PC-3 (cell line): ENCODE results near the gene SUSD2. TPM values are rescaled to one million over a fixed set of nuclear protein-coding genes. Genes with fewer than 3 reads are reported as not detected.

ENCODE experiments used
- ATAC-seq: fragments of 200-7000 bp; cut with Tn5 transposase; 2 replicates; pipeline ENCODE4 v1.9.1; 2020; ENCODE audit warnings: mild to moderate bottlenecking, moderate library complexity
- BruUV-seq: library from RNA; stranded (reverse); fragments of 400-500 nt; replicated peaks from 2 replicates; lab custom pipeline; 2021; lab: Mats Ljungman, UMichigan
- CTCF ChIA-PET: fragments of 300-600 bp; sonication (Branson Sonifier 250); formaldehyde crosslinking; loops from one replicate; lab custom pipeline; 2022; ENCODE audit warnings: antibody characterized with exemption; lab: Charles Lee
- POLR2A ChIA-PET: fragments of 300-600 bp; sonication (Branson Sonifier 250); formaldehyde crosslinking; loops from one replicate; lab custom pipeline; 2022; ENCODE audit warnings: antibody characterized with exemption; ENCODE audit not compliant: unreplicated experiment; lab: Charles Lee
- DNase-seq: peaks from one replicate; pipeline ENCODE4 v3.0.0-alpha.2; 2015
- H2AFZ ChIP-seq: fragments of 300-600 bp; sonication (generic); 2 replicates; pipeline ENCODE4 v1.6.0; 2016; ENCODE audit warnings: antibody characterized with exemption, low read length
- H3F3A ChIP-seq: fragments of 300-600 bp; sonication (generic); one replicate; pipeline ENCODE4 v1.6.0; 2017; ENCODE audit warnings: antibody characterized with exemption, low read length, control low read depth, mild to moderate bottlenecking; ENCODE audit not compliant: unreplicated experiment
- H3K27ac ChIP-seq: fragments of 300-600 bp; sonication (generic); 2 replicates; pipeline ENCODE4 v1.5.1; 2016; ENCODE audit warnings: mild to moderate bottlenecking, low read length
- H3K27me3 ChIP-seq: fragments of 300-600 bp; sonication (generic); 2 replicates; pipeline ENCODE4 v1.6.1; 2016; ENCODE audit warnings: low read length, mixed read lengths
- H3K36me3 ChIP-seq: fragments of 300-600 bp; sonication (generic); 2 replicates; pipeline ENCODE4 v1.6.1; 2016; ENCODE audit warnings: low read depth, mixed run types, low read length, mixed read lengths
- H3K4me1 ChIP-seq: fragments of 300-600 bp; sonication (generic); 2 replicates; pipeline ENCODE4 v1.5.1; 2016; ENCODE audit warnings: low read length; ENCODE audit not compliant: insufficient read depth
- H3K4me2 ChIP-seq: fragments of 300-600 bp; sonication (generic); 2 replicates; pipeline ENCODE4 v1.6.0; 2016; ENCODE audit warnings: low read length
- H3K4me3 ChIP-seq: fragments of 300-600 bp; sonication (generic); 2 replicates; pipeline ENCODE4 v1.5.1; 2016; ENCODE audit warnings: mild to moderate bottlenecking, low read length, mixed read lengths
- H3K79me2 ChIP-seq: fragments of 300-600 bp; sonication (generic); 2 replicates; pipeline ENCODE4 v1.6.1; 2017; ENCODE audit warnings: low read length, mixed read lengths
- H3K9ac ChIP-seq: fragments of 300-600 bp; sonication (generic); 2 replicates; pipeline ENCODE4 v1.6.0; 2016; ENCODE audit warnings: mild to moderate bottlenecking, low read length
- H3K9me2 ChIP-seq: fragments of 300-600 bp; sonication (generic); replicated peaks from 2 replicates; pipeline ENCODE4 v1.6.1; 2016; ENCODE audit warnings: mixed run types, low read length, mixed read lengths
- H3K9me3 ChIP-seq: fragments of 300-600 bp; sonication (generic); 2 replicates; pipeline ENCODE4 v1.6.1; 2016; ENCODE audit warnings: low read length, mixed read lengths
- H4K20me1 ChIP-seq: fragments of 300-600 bp; sonication (generic); 2 replicates; pipeline ENCODE4 v1.6.1; 2016; ENCODE audit warnings: low read length, mixed read lengths
- EZH2 ChIP-seq: fragments of 300-600 bp; sonication (generic); IDR thresholded peaks from one replicate; pipeline ENCODE4 v1.6.1; 2017; ENCODE audit warnings: antibody characterized with exemption, mild to moderate bottlenecking, low read length; ENCODE audit not compliant: unreplicated experiment
- EZH2phosphoT487 ChIP-seq: fragments of 300-600 bp; sonication (generic); IDR thresholded peaks from 2 replicates; pipeline ENCODE4 v1.6.1; 2018; ENCODE audit warnings: mild to moderate bottlenecking, antibody characterized with exemption, low read length, borderline replicate concordance
- intact Hi-C: fragments of 100-400 bp; cut with micrococcal nuclease; formaldehyde crosslinking; loops from 2 replicates; pipeline ENCODE4 v1.9.0; 2023
- total RNA-seq: library from RNA; depleted of rRNA; stranded (reverse); fragments of >200 nt; gene quantifications from 2 replicates; pipeline ENCODE4 v1.2.3, GENCODE V29; 2014
- TF ChIP-seq, protein P1 (sequence below): fragments of 300-600 bp; sonication (generic); conservative IDR thresholded peaks from 2 replicates; pipeline ENCODE4 v1.5.1; 2017; ENCODE audit warnings: antibody characterized with exemption, low read depth, mild to moderate bottlenecking, low read length

SUSD2 gene
- total RNA-seq, 1 experiment from 2014 or later, result 1.3 TPM

- ATAC-seq (no peak), DNase-seq (no peak)
- TF ChIP-seq EZH2phosphoT487, result no peak
- TF ChIP-seq, protein P1, sequence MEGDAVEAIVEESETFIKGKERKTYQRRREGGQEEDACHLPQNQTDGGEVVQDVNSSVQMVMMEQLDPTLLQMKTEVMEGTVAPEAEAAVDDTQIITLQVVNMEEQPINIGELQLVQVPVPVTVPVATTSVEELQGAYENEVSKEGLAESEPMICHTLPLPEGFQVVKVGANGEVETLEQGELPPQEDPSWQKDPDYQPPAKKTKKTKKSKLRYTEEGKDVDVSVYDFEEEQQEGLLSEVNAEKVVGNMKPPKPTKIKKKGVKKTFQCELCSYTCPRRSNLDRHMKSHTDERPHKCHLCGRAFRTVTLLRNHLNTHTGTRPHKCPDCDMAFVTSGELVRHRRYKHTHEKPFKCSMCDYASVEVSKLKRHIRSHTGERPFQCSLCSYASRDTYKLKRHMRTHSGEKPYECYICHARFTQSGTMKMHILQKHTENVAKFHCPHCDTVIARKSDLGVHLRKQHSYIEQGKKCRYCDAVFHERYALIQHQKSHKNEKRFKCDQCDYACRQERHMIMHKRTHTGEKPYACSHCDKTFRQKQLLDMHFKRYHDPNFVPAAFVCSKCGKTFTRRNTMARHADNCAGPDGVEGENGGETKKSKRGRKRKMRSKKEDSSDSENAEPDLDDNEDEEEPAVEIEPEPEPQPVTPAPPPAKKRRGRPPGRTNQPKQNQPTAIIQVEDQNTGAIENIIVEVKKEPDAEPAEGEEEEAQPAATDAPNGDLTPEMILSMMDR, result no peak
- TF ChIP-seq EZH2, result no peak
- no peaks in the 10 kb centered on the region for H4K20me1 ChIP-seq
- no peak overlapping the region for H3K9ac ChIP-seq
- no peaks in the 10 kb centered on the region for H3K9me2 ChIP-seq
- POLR2A ChIA-PET, result no interaction called here
- H3K9me3 ChIP-seq, result no peaks in the 10 kb centered on the region
- H3K79me2 ChIP-seq, result no peaks in the 10 kb centered on the region
- H3F3A ChIP-seq, result no peaks in the 10 kb centered on the region
- CTCF ChIA-PET, result no interaction called here
- no peaks in the 10 kb centered on the region for H3K36me3 ChIP-seq
- BruUV-seq, result no TSS peak
- no peaks in the 10 kb centered on the region for H3K27me3 ChIP-seq
- peaks cover 16% of the 10 kb centered on the region for H3K4me1 ChIP-seq
- no peak overlapping the region for H3K27ac ChIP-seq
- no peak overlapping the region for H2AFZ ChIP-seq
- intact Hi-C loops, result no loop called here
- no peak overlapping the region for H3K4me2 ChIP-seq
- H3K4me3 ChIP-seq, result no peak overlapping the region
Measured at GRCh38 chr22:24149198-24149590, 32.1 kb upstream of the SUSD2 start.

DNA sequence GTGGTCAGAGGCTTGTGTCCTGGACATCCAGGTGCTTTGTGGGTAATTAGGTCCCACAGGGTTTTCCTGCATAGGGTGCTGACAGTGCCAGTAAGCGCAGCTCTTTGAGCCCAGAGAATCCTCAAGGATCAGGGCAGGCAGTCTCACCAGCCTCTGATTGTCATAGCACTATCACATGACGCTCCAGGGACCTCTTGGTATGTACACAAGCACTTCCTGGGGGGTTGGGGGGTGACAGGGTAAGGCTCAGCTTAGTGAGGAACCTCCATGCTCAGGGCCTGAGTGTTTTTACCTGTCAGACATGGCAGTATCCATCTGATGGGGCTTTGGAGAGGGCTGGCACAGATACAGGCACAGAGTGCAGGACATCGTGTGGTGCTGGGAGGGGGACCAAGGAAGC, 27.9 kb upstream of the SUSD2 start:
- intact Hi-C loops, result no loop called here
- no peak for ATAC-seq
- CTCF ChIA-PET, result no interaction called here

GRCh38 chr22:24153959-24154358, 27.3 kb upstream of the SUSD2 start:
- BruUV-seq, result no TSS peak
- ChIA-PET CTCF (no interaction called here), POLR2A (no interaction called here)
- no peaks in the 10 kb centered on the region for H3K9me3 ChIP-seq
- no peak overlapping the region for H3K9ac ChIP-seq
- H4K20me1 ChIP-seq, result no peaks in the 10 kb centered on the region
- peaks cover 6% of the 10 kb centered on the region for H3K4me1 ChIP-seq
- intact Hi-C loops, result no loop called here
- no peaks in the 10 kb centered on the region for H3K36me3 ChIP-seq
- H3K9me2 ChIP-seq, result no peaks in the 10 kb centered on the region
- H3K27ac ChIP-seq, result no peak overlapping the region
- no peak overlapping the region for H3K4me3 ChIP-seq
- no peaks in the 10 kb centered on the region for H3F3A ChIP-seq
- TF ChIP-seq EZH2phosphoT487, result no peak
- TF ChIP-seq EZH2, result no peak
- TF ChIP-seq, protein P1, result no peak
- no peak overlapping the region for H3K4me2 ChIP-seq
- no peak for ATAC-seq
- no peaks in the 10 kb centered on the region for H3K79me2 ChIP-seq
- no peak overlapping the region for H2AFZ ChIP-seq
- no peak for DNase-seq
- no peaks in the 10 kb centered on the region for H3K27me3 ChIP-seq

More for the DNA sequence above, 27.9 kb upstream of the SUSD2 start:
- H3K4me1 ChIP-seq, result peaks cover 6% of the 10 kb centered on the region
- POLR2A ChIA-PET, result no interaction called here
- no TSS peak for BruUV-seq
- no peaks in the 10 kb centered on the region for H3K9me3 ChIP-seq
- no peaks in the 10 kb centered on the region for H3K36me3 ChIP-seq
- no peaks in the 10 kb centered on the region for H3K27me3 ChIP-seq
- no peak overlapping the region for H3K4me3 ChIP-seq
- H3K79me2 ChIP-seq, result no peaks in the 10 kb centered on the region
- no peak for DNase-seq
- H3K4me2 ChIP-seq, result no peak overlapping the region
- no peak overlapping the region for H3K27ac ChIP-seq
- no peaks in the 10 kb centered on the region for H4K20me1 ChIP-seq
- H3F3A ChIP-seq, result no peaks in the 10 kb centered on the region
- H2AFZ ChIP-seq, result no peak overlapping the region
- no peak overlapping the region for H3K9ac ChIP-seq
- TF ChIP-seq EZH2 (no peak), EZH2phosphoT487 (no peak)
- TF ChIP-seq, protein P1, result no peak
- no peaks in the 10 kb centered on the region for H3K9me2 ChIP-seq
